KMS-11 (cell line): ENCODE data around the gene OR51E1.

Source experiments
- H2AFZ ChIP-seq: fragments of 200-600 bp; sonication (generic); 2 replicates; pipeline ENCODE4 v1.6.1; 2016; ENCODE audit warnings: antibody characterized with exemption, mixed run types, low read depth
- H3K27ac ChIP-seq: fragments of 200-600 bp; sonication (generic); 2 replicates; pipeline ENCODE4 v1.6.1; 2016; ENCODE audit warnings: mild to moderate bottlenecking, mixed run types
- H3K27me3 ChIP-seq: fragments of 200-600 bp; sonication (generic); 2 replicates; pipeline ENCODE4 v1.6.1; 2017; ENCODE audit warnings: mild to moderate bottlenecking, low read depth, mixed run types, moderate library complexity; ENCODE audit not compliant: insufficient read depth
- H3K36me3 ChIP-seq: fragments of 200-600 bp; sonication (generic); 2 replicates; pipeline ENCODE4 v1.6.1; 2017; ENCODE audit warnings: mild to moderate bottlenecking, mixed run types; ENCODE audit not compliant: insufficient read depth
- H3K4me1 ChIP-seq: fragments of 200-600 bp; sonication (generic); 2 replicates; pipeline ENCODE4 v1.6.1; 2016; ENCODE audit warnings: mild to moderate bottlenecking, low read depth, mixed run types; ENCODE audit not compliant: poor library complexity, severe bottlenecking
- H3K4me2 ChIP-seq: fragments of 200-600 bp; sonication (generic); 2 replicates; pipeline ENCODE4 v1.7.0; 2016; ENCODE audit warnings: mild to moderate bottlenecking, mixed run types
- H3K4me3 ChIP-seq: fragments of 200-600 bp; sonication (generic); IDR thresholded peaks from 2 replicates; pipeline ENCODE4 v1.6.1; 2017; ENCODE audit warnings: low read depth, low read length, mixed read lengths; ENCODE audit not compliant: insufficient read depth
- H3K79me2 ChIP-seq: fragments of 200-600 bp; sonication (generic); 2 replicates; pipeline ENCODE4 v1.6.1; 2016; ENCODE audit warnings: low read depth, mixed run types; ENCODE audit not compliant: insufficient read depth
- H3K9ac ChIP-seq: fragments of 200-600 bp; sonication (generic); 2 replicates; pipeline ENCODE4 v1.6.1; 2016; ENCODE audit warnings: mild to moderate bottlenecking, mixed run types
- H4K20me1 ChIP-seq: fragments of 200-600 bp; sonication (generic); 2 replicates; pipeline ENCODE4 v1.6.1; 2016; ENCODE audit warnings: mild to moderate bottlenecking, mixed run types; ENCODE audit not compliant: insufficient read depth
- CTCF ChIP-seq: fragments of 200-600 bp; sonication (generic); conservative IDR thresholded peaks from 2 replicates; pipeline ENCODE4 v1.6.1; 2017; ENCODE audit warnings: low read depth, mild to moderate bottlenecking, antibody characterized with exemption, low read length, moderate library complexity, mixed read lengths

OR51E1 gene

GRCh38 chr11:4643076-4643475 lies 706 bp upstream of the OR51E1 start:
- no peaks in the 10 kb centered on the region for H3K36me3 ChIP-seq
- H4K20me1 ChIP-seq: no peaks in the 10 kb centered on the region
- no peak overlapping the region for H3K9ac ChIP-seq
- no peak overlapping the region for H3K27ac ChIP-seq
- H3K79me2 ChIP-seq: no peaks in the 10 kb centered on the region
- no peak overlapping the region for H3K4me2 ChIP-seq
- H2AFZ ChIP-seq: no peak overlapping the region
- no peak for TF ChIP-seq CTCF
- no peaks in the 10 kb centered on the region for H3K27me3 ChIP-seq
- H3K4me1 ChIP-seq: no peaks in the 10 kb centered on the region
- H3K4me3 ChIP-seq: no peak overlapping the region

GRCh38 chr11:4644233-4644632 lies 451 bp downstream of the OR51E1 start:
- TF ChIP-seq CTCF: no peak
- Histone ChIP-seq H3K4me3 (no peak overlapping the region), H3K36me3 (no peaks in the 10 kb centered on the region), H2AFZ (no peak overlapping the region), H4K20me1 (no peaks in the 10 kb centered on the region), H3K9ac (no peak overlapping the region), H3K79me2 (no peaks in the 10 kb centered on the region), H3K4me1 (no peaks in the 10 kb centered on the region), H3K4me2 (no peak overlapping the region), H3K27me3 (no peaks in the 10 kb centered on the region), H3K27ac (no peak overlapping the region)

GRCh38 chr11:4645974-4646373 lies 2.2 kb downstream of the OR51E1 start:
- H3K9ac ChIP-seq: no peak overlapping the region
- no peaks in the 10 kb centered on the region for H3K4me1 ChIP-seq
- TF ChIP-seq CTCF: no peak
- H4K20me1 ChIP-seq: no peaks in the 10 kb centered on the region
- H3K79me2 ChIP-seq: no peaks in the 10 kb centered on the region
- H3K4me2 ChIP-seq: no peak overlapping the region
- no peak overlapping the region for H3K27ac ChIP-seq
- no peak overlapping the region for H3K4me3 ChIP-seq
- H3K27me3 ChIP-seq: no peaks in the 10 kb centered on the region
- H3K36me3 ChIP-seq: no peaks in the 10 kb centered on the region
- H2AFZ ChIP-seq: no peak overlapping the region

- no peaks in the 10 kb centered on the region for H3K36me3 ChIP-seq
- no peaks in the 10 kb centered on the region for H4K20me1 ChIP-seq
- no peaks in the 10 kb centered on the region for H3K4me1 ChIP-seq
- no peak for TF ChIP-seq CTCF
- H3K4me3 ChIP-seq: no peak overlapping the region
- H2AFZ ChIP-seq: no peak overlapping the region
- H3K4me2 ChIP-seq: no peak overlapping the region
- H3K27me3 ChIP-seq: no peaks in the 10 kb centered on the region
- no peak overlapping the region for H3K9ac ChIP-seq
- no peak overlapping the region for H3K27ac ChIP-seq
- no peaks in the 10 kb centered on the region for H3K79me2 ChIP-seq
These were observed 4.0 kb downstream of the OR51E1 start for GRCh38 chr11:4647766-4648165.
